SKM-1 (cell line): ENCODE data around the gene STAM.

Source experiments
- DNase-seq: peaks from one replicate; lab custom pipeline; 2025; ENCODE audit not compliant: unreplicated experiment; lab: John Stamatoyannopoulos, UW

Gene STAM

DNA sequence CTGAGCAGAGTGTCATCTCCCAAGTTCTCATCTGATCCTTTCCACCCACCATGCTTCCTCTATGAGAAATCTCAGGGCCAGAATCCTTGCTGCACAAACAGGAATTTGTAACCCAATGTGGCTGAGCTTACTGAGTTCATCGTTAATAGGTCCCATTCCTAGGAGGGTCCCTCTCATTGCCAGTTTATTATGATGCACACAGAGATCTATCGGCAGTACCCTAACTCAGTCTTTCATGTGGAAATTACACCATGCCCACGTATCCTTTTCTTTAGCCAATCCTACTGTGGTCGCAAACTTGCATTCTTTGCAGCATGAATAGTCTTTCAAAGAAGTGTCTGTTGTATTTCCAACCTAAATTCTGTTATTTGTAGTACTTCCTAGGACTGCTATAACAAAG is 120.2 kb downstream of the STAM start:
- no peak for DNase-seq

DNA sequence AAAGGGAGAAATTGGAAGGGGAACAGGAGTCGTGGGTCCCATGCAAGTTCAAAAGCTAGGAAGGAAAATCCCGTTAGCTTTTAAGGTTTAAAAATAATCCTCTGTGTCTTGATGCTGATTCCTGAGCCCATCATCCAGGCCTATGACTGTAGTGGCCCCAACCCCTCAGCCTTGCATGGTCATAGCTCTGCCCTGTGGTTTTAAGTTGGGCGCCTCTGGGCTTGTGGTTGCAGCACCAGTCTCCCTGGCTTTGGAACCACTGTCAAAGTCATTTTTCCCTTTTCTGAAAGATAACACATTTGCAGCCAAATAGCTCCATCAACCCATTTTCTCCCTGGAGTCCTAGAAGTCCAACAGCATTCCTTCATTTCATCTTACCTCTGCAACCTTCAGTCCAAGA is 121.7 kb downstream of the STAM start:
- DNase-seq, result no peak
